Measurements from ENCODE around the gene NFATC1.

Gene NFATC1

GRCh38 chr18:79568543-79569205 lies 172.9 kb downstream of the NFATC1 start:
- H3K79me2 ChIP-seq (ENCODE audit: low read length): no peaks in the 10 kb centered on the region
- no peaks in the 10 kb centered on the region for H3K27me3 ChIP-seq (ENCODE audit: low read depth, low read length)
- H3K27ac ChIP-seq (ENCODE audit: low read length): peak overlapping the region; percentile 92; the same call in 1 of the 2 replicates
- TF ChIP-seq EZH2phosphoT487 (IDR thresholded peaks at IDR 0.05; ENCODE audit: low read depth): no peak
- no peak for TF ChIP-seq CTCF (IDR thresholded peaks at IDR 0.05; ENCODE audit: low read depth, low read length)
- peaks cover 27% of the 10 kb centered on the region for H3K9me3 ChIP-seq (ENCODE audit: insufficient read depth, low read length)
- H2AFZ ChIP-seq (ENCODE audit: low read depth, low read length): no peak overlapping the region
- peaks cover 21% of the 10 kb centered on the region for H3K36me3 ChIP-seq (replicated peaks; ENCODE audit: low read depth, low read length)
- H3K4me1 ChIP-seq (ENCODE audit: low read length): peaks cover 42% of the 10 kb centered on the region
- H3K4me3 ChIP-seq (ENCODE audit: low read length): no peak overlapping the region
- H3K4me2 ChIP-seq (ENCODE audit: low read length): 0 out of 2 replicates have a peak overlapping the region, but pooled peaks have one; percentile 83
- no peaks in the 10 kb centered on the region for H4K20me1 ChIP-seq (ENCODE audit: insufficient read depth, low read length)
- no peak overlapping the region for H3K9ac ChIP-seq (ENCODE audit: low read length)

GRCh38 chr18:79569720-79570119 lies 174.0 kb downstream of the NFATC1 start:
- no peaks in the 10 kb centered on the region for H4K20me1 ChIP-seq (ENCODE audit: insufficient read depth, low read length)
- peaks cover 42% of the 10 kb centered on the region for H3K4me1 ChIP-seq (ENCODE audit: low read length)
- H3K27ac ChIP-seq (ENCODE audit: low read length): peak overlapping the region; percentile 92
- H3K36me3 ChIP-seq (replicated peaks; ENCODE audit: low read depth, low read length): peaks cover 27% of the 10 kb centered on the region
- peak overlapping the region; percentile 69 for H3K4me3 ChIP-seq (ENCODE audit: low read length)
- TF ChIP-seq CTCF (IDR thresholded peaks at IDR 0.05; ENCODE audit: low read depth, low read length): no peak
- TF ChIP-seq EZH2phosphoT487 (IDR thresholded peaks at IDR 0.05; ENCODE audit: low read depth): no peak
- H3K9me3 ChIP-seq (ENCODE audit: insufficient read depth, low read length): peaks cover 27% of the 10 kb centered on the region
- H3K4me2 ChIP-seq (ENCODE audit: low read length): peak overlapping the region; percentile 83
- H2AFZ ChIP-seq (ENCODE audit: low read depth, low read length): peak overlapping the region; percentile 40
- no peaks in the 10 kb centered on the region for H3K79me2 ChIP-seq (ENCODE audit: low read length)
- H3K9ac ChIP-seq (ENCODE audit: low read length): peak overlapping the region; percentile 80
- H3K27me3 ChIP-seq (ENCODE audit: low read depth, low read length): no peaks in the 10 kb centered on the region

- H3K4me1 ChIP-seq (ENCODE audit: low read length): peaks cover 48% of the 10 kb centered on the region
- peaks cover 27% of the 10 kb centered on the region for H3K36me3 ChIP-seq (replicated peaks; ENCODE audit: low read depth, low read length)
- H3K9ac ChIP-seq (ENCODE audit: low read length): peak overlapping the region; percentile 80
- peaks cover 27% of the 10 kb centered on the region for H3K9me3 ChIP-seq (ENCODE audit: insufficient read depth, low read length)
- peak overlapping the region; percentile 40 for H2AFZ ChIP-seq (ENCODE audit: low read depth, low read length)
- H3K4me3 ChIP-seq (ENCODE audit: low read length): peak overlapping the region; percentile 69
- H4K20me1 ChIP-seq (ENCODE audit: insufficient read depth, low read length): no peaks in the 10 kb centered on the region
- no peaks in the 10 kb centered on the region for H3K27me3 ChIP-seq (ENCODE audit: low read depth, low read length)
- peak overlapping the region; percentile 83 for H3K4me2 ChIP-seq (ENCODE audit: low read length)
- H3K27ac ChIP-seq (ENCODE audit: low read length): peak overlapping the region; percentile 92
- TF ChIP-seq EZH2phosphoT487 (IDR thresholded peaks at IDR 0.05; ENCODE audit: low read depth) (peak; percentile 72; the same call in 1 of the 2 replicates), CTCF (IDR thresholded peaks at IDR 0.05; ENCODE audit: low read depth, low read length) (peak; percentile 3; the same call in 1 of the 2 replicates)
- no peaks in the 10 kb centered on the region for H3K79me2 ChIP-seq (ENCODE audit: low read length)
These were observed 174.8 kb downstream of the NFATC1 start for GRCh38 chr18:79570266-79571201.

Measured in OCI-LY3 (cell line).